ENCODE measurements around the gene ENDOV. TPM values are rescaled to one million over a fixed set of nuclear protein-coding genes. Genes with fewer than 3 reads are reported as not detected.
A peak's percentile ranks its signal among the peaks of the same experiment; 100 is the strongest.

The ENDOV gene
- total and polyA plus RNA-seq, 2 of the 13 experiments (the other 11 are each of a cell fraction or from before 2014, with no cell fraction given), result 15.1 to 17.1 TPM

GRCh38 chr17:80415626-80416137 lies 715 bp downstream of the ENDOV start (continued):
- no peak for TF ChIP-seq ZSCAN5A (CRISPR knock-in tag; IDR thresholded peaks at IDR 0.05; ENCODE audit: borderline replicate concordance)

GRCh38 chr17:80416260-80416939 lies 1.4 kb downstream of the ENDOV start:
- Histone ChIP-seq H3K9ac (ENCODE audit: insufficient read depth, low read depth, low read length) (peak overlapping the region; percentile 92; the same call in 1 of the 2 replicates), H3K27ac (ENCODE audit: extremely low read length, insufficient read depth, low read length) (no peak overlapping the region), H3K9me3 (ENCODE audit: low read length) (no peaks in the 10 kb centered on the region), H3K4me3 (replicated peaks in 1 of 3; ENCODE audit: insufficient read depth in 1 of 3, low read depth in 2 of 3, low read length in 3 of 3) (peak overlapping the region; percentile 72 to 99 (median 90); a peak in 5 of 6 replicates), H2AFZ (ENCODE audit: low read length) (no peak overlapping the region), H3K4me2 (ENCODE audit: low read depth, low read length) (peak overlapping the region; percentile 93), H3K4me1 (ENCODE audit: insufficient read depth, low read length) (peaks cover 28% of the 10 kb centered on the region), H3K27me3 (ENCODE audit: control insufficient read depth in 1 of 2, insufficient read depth in 2 of 2, low read length in 2 of 2) (peaks cover 0 to 2% of the 10 kb centered on the region in 2 experiments; a peak in 3 of 5 replicates), H3K36me3 (replicated peaks in 1 of 2; ENCODE audit: control insufficient read depth in 1 of 2, insufficient read depth in 2 of 2, low read length in 2 of 2) (peaks cover 6 to 19% of the 10 kb centered on the region in 2 experiments; a peak in 3 of 5 replicates), H4K20me1 (ENCODE audit: insufficient read depth, low read length) (no peaks in the 10 kb centered on the region; the same call in 1 of the 2 replicates), H3K79me2 (ENCODE audit: insufficient read depth, low read length) (peaks cover 7% of the 10 kb centered on the region)
- ChIA-PET POLR2A (interaction anchor here (0.9 to 2.7 kb wide), 3 partner anchors 38 to 153 kb away, joined by 3 to 10 read pairs (median 4); partner anchors contain the start of gene RPTOR), CTCF (ENCODE audit: low intra/inter-chr PET ratio, low total read pairs) (no interaction called here)
- no TSS peak for BruUV-seq (replicated peaks)
- ATAC-seq (no peak), FAIRE-seq (no peak), DNase-seq (ENCODE audit: low spot score) (no peak)
- intact Hi-C loops (cut with micrococcal nuclease; ENCODE audit: unreplicated experiment), result no loop called here
- TF ChIP-seq PCBP2 (optimal IDR thresholded peaks at IDR 0.05; ENCODE audit: low read depth, low read length, poor library complexity, severe bottlenecking) (peak; percentile 24), ZNF264 (CRISPR knock-in tag; IDR thresholded peaks at IDR 0.05) (no peak)
- WGBS (ENCODE audit: low lambda C conversion rate), result 91% methylated on average over 7 of the region's 7 CpGs
- in situ Hi-C loops (cut with HindIII; ENCODE audit: extremely low pct_ligation_motif_present, low pct_unique_long_range_greater_than_20kb), result no loop called here
